Right lobe of liver (tissue), 4 donors: Measurements from ENCODE around the gene UNC5CL.

Experiments used
- POLR2A ChIP-seq: fragments of 450-650 bp; IDR thresholded peaks from one replicate; pipeline ENCODE4 v1.6.1; 2017; ENCODE audit warnings: antibody characterized with exemption, mild to moderate bottlenecking
- TF ChIP-seq, protein P1 (sequence below), 4 donors: fragments of 200-600 bp in 3 of 4; fragments of 450-650 bp in 1 of 4; IDR thresholded peaks; one replicate each; pipeline versions ENCODE4 v1.5.1 to v1.8.0; 2016 to 2022; ENCODE audit warnings: antibody characterized with exemption in 4 of 4, mild to moderate bottlenecking in 2 of 4
- donor health status: DM: no; HTN: no; CAD: no.
- donor health status: DM: no; HTN: no; CAD: no.
- donor health status: DM: no; HTN: yes; CAD: no.

DNA sequence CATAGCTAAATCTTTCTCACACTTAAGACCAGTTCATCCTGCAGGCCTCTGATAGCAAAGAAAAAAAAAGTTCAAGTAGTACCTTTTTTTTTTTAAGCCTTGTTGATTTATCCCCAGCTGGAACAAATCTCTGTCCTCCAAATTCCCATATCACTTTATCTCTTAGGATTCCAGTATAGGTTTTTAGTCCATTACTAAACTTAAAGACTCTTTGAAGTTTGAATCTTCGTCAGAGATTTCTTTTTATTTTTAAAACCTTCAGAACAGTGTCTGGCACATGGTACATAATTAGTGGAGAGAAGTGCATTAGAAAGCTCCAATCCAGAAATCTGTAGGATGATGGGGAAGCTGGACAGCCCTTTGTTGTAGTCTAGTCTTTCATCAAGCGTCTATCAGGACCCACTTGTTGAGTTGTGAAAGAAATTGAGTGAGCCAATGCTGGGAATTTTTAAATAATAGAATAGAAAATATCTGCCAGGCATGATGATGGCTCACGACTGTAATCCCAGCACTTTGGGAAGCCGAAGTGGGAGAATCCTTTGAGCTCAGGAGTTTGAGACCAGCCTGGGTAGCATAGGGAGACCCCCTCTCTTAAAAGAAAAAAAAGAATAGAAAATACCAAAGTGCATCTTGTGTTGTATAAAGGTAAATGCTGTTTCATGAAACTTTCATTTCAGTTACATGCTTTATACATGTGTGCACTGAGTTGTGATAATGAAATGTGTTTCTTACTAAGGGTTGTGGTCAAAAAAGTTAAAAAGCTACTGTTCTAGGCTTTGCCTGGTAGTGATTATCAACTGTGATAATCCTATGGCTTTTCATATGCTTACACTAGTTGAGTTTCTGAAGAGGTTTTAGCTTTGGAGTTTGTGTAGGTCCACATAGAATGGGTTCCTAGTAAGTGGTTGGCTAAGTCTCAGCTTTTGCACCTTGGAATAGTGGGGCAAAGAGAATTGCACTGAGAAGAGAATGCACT lies 36.9 kb upstream of the UNC5CL start:
- TF ChIP-seq, protein P1, sequence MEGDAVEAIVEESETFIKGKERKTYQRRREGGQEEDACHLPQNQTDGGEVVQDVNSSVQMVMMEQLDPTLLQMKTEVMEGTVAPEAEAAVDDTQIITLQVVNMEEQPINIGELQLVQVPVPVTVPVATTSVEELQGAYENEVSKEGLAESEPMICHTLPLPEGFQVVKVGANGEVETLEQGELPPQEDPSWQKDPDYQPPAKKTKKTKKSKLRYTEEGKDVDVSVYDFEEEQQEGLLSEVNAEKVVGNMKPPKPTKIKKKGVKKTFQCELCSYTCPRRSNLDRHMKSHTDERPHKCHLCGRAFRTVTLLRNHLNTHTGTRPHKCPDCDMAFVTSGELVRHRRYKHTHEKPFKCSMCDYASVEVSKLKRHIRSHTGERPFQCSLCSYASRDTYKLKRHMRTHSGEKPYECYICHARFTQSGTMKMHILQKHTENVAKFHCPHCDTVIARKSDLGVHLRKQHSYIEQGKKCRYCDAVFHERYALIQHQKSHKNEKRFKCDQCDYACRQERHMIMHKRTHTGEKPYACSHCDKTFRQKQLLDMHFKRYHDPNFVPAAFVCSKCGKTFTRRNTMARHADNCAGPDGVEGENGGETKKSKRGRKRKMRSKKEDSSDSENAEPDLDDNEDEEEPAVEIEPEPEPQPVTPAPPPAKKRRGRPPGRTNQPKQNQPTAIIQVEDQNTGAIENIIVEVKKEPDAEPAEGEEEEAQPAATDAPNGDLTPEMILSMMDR (IDR thresholded peaks at IDR 0.05) = no peak
- TF ChIP-seq POLR2A = no peak
